ENCODE measurements around the gene LACRT. TPM values are rescaled to one million over a fixed set of nuclear protein-coding genes. Genes with fewer than 3 reads are reported as not detected.
"Not testable (repeated sequence)": the region's sequence is repeated elsewhere in the genome, so short reads cannot be mapped to it uniquely, and the experiment has no call there.

The LACRT gene
- total and polyA plus RNA-seq, 2 of the 8 experiments (the other 6 are each of a cell fraction or from before 2014, with no cell fraction given) = not detected

GRCh38 chr12:54666008-54666407 is 31.3 kb upstream of the LACRT start (continued):
- no peak for TF ChIP-seq CTCF (IDR thresholded peaks at IDR 0.05; ENCODE audit: control extremely low read depth in 1 of 3, insufficient read depth in 1 of 3, low read depth in 1 of 3, low read length in 3 of 3)
- TF ChIP-seq SRF (IDR thresholded peaks at IDR 0.05; ENCODE audit: low read depth, low read length) = no peak
- TF ChIP-seq SP2 (IDR thresholded peaks at IDR 0.05; ENCODE audit: low read length) = no peak
- TF ChIP-seq CTBP2 (IDR thresholded peaks at IDR 0.05; ENCODE audit: borderline replicate concordance, insufficient read depth, insufficient read length, low read length) = no peak
- no peak for TF ChIP-seq RNF2 (IDR thresholded peaks at IDR 0.05; ENCODE audit: borderline replicate concordance, low read depth, low read length, missing control alignments, poor library complexity, severe bottlenecking)

GRCh38 chr12:54665022-54665635 is 30.4 kb upstream of the LACRT start:
- DNase-seq (ENCODE audit: low read depth in 1 of 2, low spot score in 2 of 2); H3K4me3 ChIP-seq (ENCODE audit: extremely low read depth in 1 of 4, insufficient read depth in 2 of 4, low read depth in 3 of 4, low read length in 4 of 4); POLR2A ChIA-PET (ENCODE audit: partially characterized antibody): not testable (repeated sequence)

More at GRCh38 chr12:54665022-54665635, 30.4 kb upstream of the LACRT start:
- H2BK15ac ChIP-seq (ENCODE audit: low read length); H4K5ac ChIP-seq (ENCODE audit: insufficient read length, low read depth, low read length); H2AFZ ChIP-seq (ENCODE audit: low read length); H2BK20ac ChIP-seq (ENCODE audit: low read length); H3K4ac ChIP-seq (replicated peaks; ENCODE audit: insufficient read length, low read depth, low read length); H2BK120ac ChIP-seq (replicated peaks; ENCODE audit: low read depth, low read length); H3K27ac ChIP-seq (ENCODE audit: low read depth, low read length); H2BK12ac ChIP-seq (ENCODE audit: low read depth, low read length); H2AK5ac ChIP-seq (ENCODE audit: low read depth, low read length); H3K9me3 ChIP-seq (ENCODE audit: insufficient read depth in 2 of 2, low read depth in 1 of 2, low read length in 1 of 2); H2BK5ac ChIP-seq (ENCODE audit: low read depth, low read length); H3K23ac ChIP-seq (ENCODE audit: insufficient read length); H4K91ac ChIP-seq (replicated peaks; ENCODE audit: insufficient read length, low read length); H4K8ac ChIP-seq (ENCODE audit: extremely low read depth, insufficient read depth, low read length); H3K36me3 ChIP-seq (ENCODE audit: control insufficient read depth in 2 of 4, insufficient read depth in 4 of 4, low read length in 3 of 4); H3K79me1 ChIP-seq (ENCODE audit: low read depth, low read length); H3K23me2 ChIP-seq (ENCODE audit: low read depth, low read length); H3K14ac ChIP-seq (ENCODE audit: insufficient read length); H3K79me2 ChIP-seq (ENCODE audit: control insufficient read depth in 1 of 2, insufficient read depth in 2 of 2, low read length in 2 of 2); H3K56ac ChIP-seq (replicated peaks; ENCODE audit: insufficient read length, low read depth, low read length); H3K27me3 ChIP-seq (replicated peaks in 1 of 4; ENCODE audit: control insufficient read depth in 3 of 4, extremely low read depth in 1 of 4, insufficient read depth in 3 of 4, low read length in 3 of 4); H3K4me2 ChIP-seq (ENCODE audit: insufficient read depth in 1 of 2, low read depth in 2 of 2, low read length in 2 of 2); FAIRE-seq; H3K4me1 ChIP-seq (replicated peaks in 1 of 4; ENCODE audit: control insufficient read depth in 3 of 4, insufficient read depth in 4 of 4, low read length in 3 of 4); H4K20me1 ChIP-seq (replicated peaks in 1 of 2; ENCODE audit: control insufficient read depth in 1 of 2, insufficient read depth in 2 of 2, low read length in 2 of 2); H3K9ac ChIP-seq (replicated peaks in 1 of 4; ENCODE audit: extremely low read depth in 1 of 4, low read depth in 3 of 4, low read length in 3 of 4); H3K18ac ChIP-seq (ENCODE audit: extremely low read depth, low read length): not testable (repeated sequence)
- WGBS, 2 experiments (ENCODE audit: extremely low coverage in 1 of 2, insufficient coverage in 1 of 2, insufficient read length in 1 of 2, insufficient replicate concordance in 2 of 2, low coverage in 1 of 2, low lambda C conversion rate in 2 of 2, missing lambda C conversion rate in 1 of 2) = 94% methylated on average over 2 of the region's 3 CpGs; no CpG with 5 or more reads in 1 of the 2 experiments
- CTCF ChIA-PET (ENCODE audit: partially characterized antibody) = interaction anchor here (1.4 kb wide), 1 partner anchor 15 kb away, joined by 6 read pairs; no protein-coding TSS in a partner anchor

Measured in H1 (cell line).